H1 (cell line): Measurements from ENCODE around the gene SIRT6. TPM values are rescaled to one million over a fixed set of nuclear protein-coding genes. Genes with fewer than 3 reads are reported as not detected.

Source experiments
- ATF2 ChIP-seq: IDR thresholded peaks from 2 replicates; pipeline ENCODE4 v1.6.1; 2012; ENCODE audit warnings: low read length, inconsistent platforms
- CBX5 ChIP-seq: fragments of 300-800, 300-1000 bp; sonication (generic); IDR thresholded peaks from 2 replicates; pipeline ENCODE4 v1.7.1; 2016; ENCODE audit warnings: antibody characterized with exemption, low read length, low read depth
- CHD1 ChIP-seq: IDR thresholded peaks from 2 replicates; pipeline ENCODE4 v1.6.1; 2012; ENCODE audit warnings: low read depth, low read length, improper control_type of control experiment
- CHD7 ChIP-seq: fragments of 300-600 bp; sonication (generic); IDR thresholded peaks from 2 replicates; pipeline ENCODE4 v1.7.1; 2012; ENCODE audit warnings: low read length, moderate library complexity, mild to moderate bottlenecking, inconsistent platforms; ENCODE audit not compliant: insufficient replicate concordance
- CTBP2 ChIP-seq: IDR thresholded peaks from 2 replicates; pipeline ENCODE4 v1.7.0; 2011; ENCODE audit warnings: borderline replicate concordance, mild to moderate bottlenecking, moderate library complexity, mixed read lengths, low read length; ENCODE audit not compliant: insufficient read depth, insufficient read length
- NRF1 ChIP-seq: IDR thresholded peaks from 2 replicates; pipeline ENCODE4 v1.6.1; 2011; ENCODE audit warnings: mild to moderate bottlenecking, low read depth, low read length, improper control_type of control experiment
- RXRA ChIP-seq: IDR thresholded peaks from 2 replicates; pipeline ENCODE4 v1.6.1; 2011; ENCODE audit warnings: low read depth, mild to moderate bottlenecking, low read length, moderate library complexity; ENCODE audit not compliant: insufficient read depth
- SIRT6 ChIP-seq: IDR thresholded peaks from one replicate; pipeline ENCODE4 v1.7.1; 2012; ENCODE audit warnings: low read length, inconsistent platforms
- SP1 ChIP-seq: IDR thresholded peaks from 2 replicates; pipeline ENCODE4 v1.6.1; 2011; ENCODE audit warnings: low read depth, low read length
- SRF ChIP-seq: IDR thresholded peaks from 2 replicates; pipeline ENCODE4 v1.6.1; 2011; ENCODE audit warnings: mild to moderate bottlenecking, low read depth, low read length, moderate library complexity
- TEAD4 ChIP-seq: IDR thresholded peaks from 2 replicates; pipeline ENCODE4 v1.6.1; 2012; ENCODE audit warnings: low read depth, low read length, inconsistent platforms, mixed read lengths
- polyA plus RNA-seq, 7 experiments: library from polyadenylated mRNA; depleted of rRNA in 3 of 7; stranded (reverse) in 5 of 7; unstranded in 2 of 7; fragments of >200 nt in 5 of 7; fragments of 200-250 nt in 2 of 7; gene quantifications; 1 replicate in 5 of 7; 2 replicates in 1 of 7; 4 replicates in 1 of 7; pipeline versions ENCODE4 v1.2.1 to v1.2.3, GENCODE V29; 2011 to 2013; ENCODE audit warnings: missing spikeins in 2 of 7, mixed read lengths in 2 of 7
- total RNA-seq: library from RNA; stranded (reverse); fragmentation: NEBNext Ultra II Directional; extraction: Animal tissue kit (Norgen Biotek cat#: 25700); gene quantifications from 2 replicates; pipeline ENCODE4 v1.2.1, GENCODE V29; 2021

Gene SIRT6
- total and polyA plus RNA-seq, 2 of the 8 experiments (the other 6 are each of a cell fraction or from before 2014, with no cell fraction given) = 25.2 to 27.0 TPM

GRCh38 chr19:4134351-4134750 is 48.0 kb downstream of the SIRT6 start (continued):
- TF ChIP-seq CHD7 (no peak), CBX5 (no peak), SP1 (no peak), NRF1 (no peak), CHD1 (no peak), ATF2 (no peak), SRF (no peak), SIRT6 (no peak), CTBP2 (no peak), TEAD4 (no peak), RXRA (no peak)
